Measurements from ENCODE around the gene HES6.

GRCh38 chr2:238286095-238286494 lies 46.3 kb upstream of the HES6 start:
- peak; percentile 3; the same call in 1 of the 2 replicates for TF ChIP-seq ZNF341 (tag by site-specific recombination; IDR thresholded peaks at IDR 0.05; ENCODE audit: low read depth)
- no peak for TF ChIP-seq ZNF426 (tag by site-specific recombination; IDR thresholded peaks at IDR 0.05)
